IPS-NIHi11 (cell line): ENCODE measurements around the gene FFAR2.
"Not testable (repeated sequence)": the region's sequence is repeated elsewhere in the genome, so short reads cannot be mapped to it uniquely, and the experiment has no call there.

ENCODE experiments used
- DNase-seq: peaks from one replicate; pipeline ENCODE4 v3.0.0; 2012; ENCODE audit warnings: mixed read lengths, low spot score

The FFAR2 gene

GRCh38 chr19:35455616-35456201, 7.7 kb downstream of the FFAR2 start:
- DNase-seq: no peak

- no peak for DNase-seq
These were observed 9.1 kb downstream of the FFAR2 start for GRCh38 chr19:35457173-35457572.

GRCh38 chr19:35458192-35458591, 10.1 kb downstream of the FFAR2 start:
- no peak for DNase-seq

- no peak for DNase-seq
These were observed 10.8 kb downstream of the FFAR2 start for GRCh38 chr19:35458731-35459391.

GRCh38 chr19:35459414-35460082, 11.5 kb downstream of the FFAR2 start:
- DNase-seq: no peak

- DNase-seq: no peak
These were observed 12.6 kb downstream of the FFAR2 start for GRCh38 chr19:35460608-35461007.

GRCh38 chr19:35461060-35461459, 13.0 kb downstream of the FFAR2 start:
- DNase-seq: no peak

GRCh38 chr19:35461788-35462187, 13.7 kb downstream of the FFAR2 start:
- not testable (repeated sequence) for DNase-seq

GRCh38 chr19:35462476-35462953, 14.5 kb downstream of the FFAR2 start:
- DNase-seq: no peak

GRCh38 chr19:35462956-35463355, 14.9 kb downstream of the FFAR2 start:
- not testable (repeated sequence) for DNase-seq

GRCh38 chr19:35466259-35466658, 18.2 kb downstream of the FFAR2 start:
- no peak for DNase-seq

- peak; percentile 67 for DNase-seq
These were observed 20.6 kb downstream of the FFAR2 start for GRCh38 chr19:35468637-35469036.

GRCh38 chr19:35470128-35470527, 22.1 kb downstream of the FFAR2 start:
- DNase-seq: no peak

- DNase-seq: not testable (repeated sequence)
These were observed 23.0 kb downstream of the FFAR2 start for GRCh38 chr19:35471075-35471474.

GRCh38 chr19:35471946-35472345, 23.9 kb downstream of the FFAR2 start:
- DNase-seq: no peak

- no peak for DNase-seq
These were observed 26.0 kb downstream of the FFAR2 start for GRCh38 chr19:35474104-35474503.

GRCh38 chr19:35474594-35474993, 26.5 kb downstream of the FFAR2 start:
- DNase-seq: not testable (repeated sequence)

- peak; percentile 65 for DNase-seq
These were observed 28.1 kb downstream of the FFAR2 start for GRCh38 chr19:35476149-35476548.

GRCh38 chr19:35478794-35479677, 31.0 kb downstream of the FFAR2 start:
- DNase-seq: no peak

GRCh38 chr19:35483089-35483488, 35.0 kb downstream of the FFAR2 start:
- no peak for DNase-seq

GRCh38 chr19:35484252-35485036, 36.4 kb downstream of the FFAR2 start:
- DNase-seq: no peak
